Hepatocyte (in vitro differentiated cells): ENCODE measurements around the gene ASB10.

ENCODE experiments used
- EZH2 ChIP-seq: fragments of 200-600 bp; sonication (generic); IDR thresholded peaks from 2 replicates; pipeline ENCODE4 v1.6.1; 2016; ENCODE audit warnings: antibody characterized with exemption, mild to moderate bottlenecking, borderline replicate concordance
- EZH2phosphoT487 ChIP-seq: fragments of 200-600 bp; sonication (generic); IDR thresholded peaks from one replicate; pipeline ENCODE4 v1.6.1; 2018; ENCODE audit warnings: antibody characterized with exemption, mild to moderate bottlenecking, low read depth, moderate library complexity; ENCODE audit not compliant: unreplicated experiment, severe bottlenecking
- TF ChIP-seq, protein P1 (sequence below): fragments of 200-600 bp; sonication (generic); IDR thresholded peaks from 2 replicates; pipeline ENCODE4 v1.5.1; 2016; ENCODE audit warnings: antibody characterized with exemption, mild to moderate bottlenecking; ENCODE audit not compliant: poor library complexity

DNA sequence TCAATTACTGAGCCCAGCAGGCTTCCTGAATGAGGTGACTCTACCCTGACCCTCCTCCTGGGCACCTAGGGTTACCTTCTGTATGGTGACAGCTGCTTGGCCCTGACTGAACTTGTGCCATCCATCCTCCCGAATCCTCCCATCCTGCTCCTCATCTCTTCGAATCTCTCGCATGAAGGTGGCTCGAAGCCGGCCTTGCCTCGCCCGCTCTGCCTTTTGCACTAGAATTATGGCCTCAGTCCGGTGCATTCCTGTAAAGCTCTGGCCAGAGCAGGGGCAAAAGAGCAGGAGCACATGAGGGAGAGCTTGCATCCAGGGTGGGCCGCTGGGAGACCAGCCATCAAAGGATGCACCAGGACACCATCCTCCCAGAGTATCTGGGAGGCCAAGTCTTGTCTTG, 15.8 kb upstream of the ASB10 start:
- TF ChIP-seq EZH2phosphoT487: no peak
- TF ChIP-seq, protein P1, sequence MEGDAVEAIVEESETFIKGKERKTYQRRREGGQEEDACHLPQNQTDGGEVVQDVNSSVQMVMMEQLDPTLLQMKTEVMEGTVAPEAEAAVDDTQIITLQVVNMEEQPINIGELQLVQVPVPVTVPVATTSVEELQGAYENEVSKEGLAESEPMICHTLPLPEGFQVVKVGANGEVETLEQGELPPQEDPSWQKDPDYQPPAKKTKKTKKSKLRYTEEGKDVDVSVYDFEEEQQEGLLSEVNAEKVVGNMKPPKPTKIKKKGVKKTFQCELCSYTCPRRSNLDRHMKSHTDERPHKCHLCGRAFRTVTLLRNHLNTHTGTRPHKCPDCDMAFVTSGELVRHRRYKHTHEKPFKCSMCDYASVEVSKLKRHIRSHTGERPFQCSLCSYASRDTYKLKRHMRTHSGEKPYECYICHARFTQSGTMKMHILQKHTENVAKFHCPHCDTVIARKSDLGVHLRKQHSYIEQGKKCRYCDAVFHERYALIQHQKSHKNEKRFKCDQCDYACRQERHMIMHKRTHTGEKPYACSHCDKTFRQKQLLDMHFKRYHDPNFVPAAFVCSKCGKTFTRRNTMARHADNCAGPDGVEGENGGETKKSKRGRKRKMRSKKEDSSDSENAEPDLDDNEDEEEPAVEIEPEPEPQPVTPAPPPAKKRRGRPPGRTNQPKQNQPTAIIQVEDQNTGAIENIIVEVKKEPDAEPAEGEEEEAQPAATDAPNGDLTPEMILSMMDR: no peak
- no peak for TF ChIP-seq EZH2
